Measurements from ENCODE around the gene LRP6.

GRCh38 chr12:12290206-12290605, 23.4 kb upstream of the LRP6 start:
- TF ChIP-seq GLIS3 (CRISPR knock-in tag; IDR thresholded peaks at IDR 0.05) (no peak), ZNF70 (CRISPR knock-in tag; IDR thresholded peaks at IDR 0.05) (no peak), CREB5 (CRISPR knock-in tag; IDR thresholded peaks at IDR 0.05; ENCODE audit: low read depth) (no peak), ZFP3 (CRISPR knock-in tag; IDR thresholded peaks at IDR 0.05) (no peak), OSR1 (CRISPR knock-in tag; IDR thresholded peaks at IDR 0.05) (no peak), PATZ1 (CRISPR knock-in tag; IDR thresholded peaks at IDR 0.05; ENCODE audit: borderline replicate concordance) (no peak), ISL1 (CRISPR knock-in tag; IDR thresholded peaks at IDR 0.05) (no peak), POU6F1 (CRISPR knock-in tag; IDR thresholded peaks at IDR 0.05; ENCODE audit: borderline replicate concordance, low read depth) (no peak), ZNF565 (CRISPR knock-in tag; conservative IDR thresholded peaks at IDR 0.05; ENCODE audit: low read depth) (no peak)

Measured in SK-N-SH treated with all-trans-retinoic acid at 6 μM for 48 hours (cell line).